Measurements from ENCODE around the gene ANXA4. TPM values are rescaled to one million over a fixed set of nuclear protein-coding genes. Genes with fewer than 3 reads are reported as not detected.

The ANXA4 gene
- total and polyA plus RNA-seq, 2 of the 13 experiments (the other 11 are each of a cell fraction or from before 2014, with no cell fraction given) = 155 to 168 TPM

- TF ChIP-seq ZNF512 (CRISPR knock-in tag; IDR thresholded peaks at IDR 0.05) (0 out of 2 replicates have a peak, but pooled peaks have one; percentile 74), ZFP36 (IDR thresholded peaks at IDR 0.05; ENCODE audit: borderline replicate concordance, low read depth, low read length, partially characterized antibody) (no peak), ZNF550 (CRISPR knock-in tag; IDR thresholded peaks at IDR 0.05; ENCODE audit: borderline replicate concordance) (no peak), LRRFIP1 (CRISPR knock-in tag; conservative IDR thresholded peaks at IDR 0.05) (no peak), TMF1 (CRISPR knock-in tag; IDR thresholded peaks at IDR 0.05; ENCODE audit: low read depth) (peak; percentile 79; the same call in 1 of the 2 replicates), GPBP1L1 (CRISPR knock-in tag; IDR thresholded peaks at IDR 0.05) (no peak), ZNF180 (CRISPR knock-in tag; IDR thresholded peaks at IDR 0.05; ENCODE audit: borderline replicate concordance, low read depth) (no peak), HOXA9 (CRISPR knock-in tag; IDR thresholded peaks at IDR 0.05; ENCODE audit: borderline replicate concordance) (no peak; the same call in 1 of the 2 replicates), NBN (conservative IDR thresholded peaks at IDR 0.05) (no peak), CENPT (CRISPR knock-in tag; IDR thresholded peaks at IDR 0.05; ENCODE audit: low read depth) (peak; percentile 86), SIN3B (IDR thresholded peaks at IDR 0.05; ENCODE audit: low read length) (no peak), ZNF501 (CRISPR knock-in tag; IDR thresholded peaks at IDR 0.05) (peak; percentile 88), RFX3 (CRISPR knock-in tag; IDR thresholded peaks at IDR 0.05) (0 out of 2 replicates have a peak, but pooled peaks have one; percentile 4), BHLHE40 (IDR thresholded peaks at IDR 0.05; ENCODE audit: low read length) (peak; percentile 90), KDM5A (IDR thresholded peaks at IDR 0.05; ENCODE audit: borderline replicate concordance, low read length) (peak; percentile 57; the same call in 1 of the 2 replicates), ZNF564 (CRISPR knock-in tag; IDR thresholded peaks at IDR 0.05) (peak; percentile 80), ZNF3 (CRISPR knock-in tag; IDR thresholded peaks at IDR 0.05) (no peak), ZNF891 (CRISPR knock-in tag; IDR thresholded peaks at IDR 0.05) (no peak), HMGA1 (CRISPR knock-in tag; conservative IDR thresholded peaks at IDR 0.05) (no peak), TBX3 (IDR thresholded peaks at IDR 0.05; ENCODE audit: borderline replicate concordance) (no peak)
These were observed at the start of gene ANXA4 (continued) for GRCh38 chr2:69741575-69742321.

Measured in HepG2 (cell line).